ENCODE results near the gene NLK. TPM values are rescaled to one million over a fixed set of nuclear protein-coding genes. Genes with fewer than 3 reads are reported as not detected.

NLK gene
- total and polyA plus RNA-seq, 10 of the 15 experiments (the other 5 are each of a cell fraction or from before 2014, with no cell fraction given) = 5.0 to 22.9 (median 15.0) TPM

DNA sequence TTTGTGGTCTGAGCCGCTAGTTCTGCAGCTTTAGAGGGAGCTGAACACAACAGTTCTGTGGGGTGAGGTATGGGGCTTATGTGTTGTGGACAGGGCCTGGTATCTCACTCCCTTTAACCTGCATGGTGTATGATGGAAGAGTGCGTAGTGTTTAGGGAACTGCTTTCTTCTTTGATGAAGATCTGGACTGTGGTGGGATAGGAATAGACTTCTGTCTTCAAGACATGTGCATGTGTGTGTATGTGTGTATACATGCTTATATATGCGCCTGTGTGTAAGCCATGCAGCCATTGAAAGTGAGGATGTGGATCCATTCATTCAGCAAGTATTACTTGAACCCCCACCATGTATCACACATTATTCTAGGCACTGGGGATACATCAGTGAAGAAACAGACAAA is 161.8 kb downstream of the NLK start (continued):
- TF ChIP-seq, protein P1, sequence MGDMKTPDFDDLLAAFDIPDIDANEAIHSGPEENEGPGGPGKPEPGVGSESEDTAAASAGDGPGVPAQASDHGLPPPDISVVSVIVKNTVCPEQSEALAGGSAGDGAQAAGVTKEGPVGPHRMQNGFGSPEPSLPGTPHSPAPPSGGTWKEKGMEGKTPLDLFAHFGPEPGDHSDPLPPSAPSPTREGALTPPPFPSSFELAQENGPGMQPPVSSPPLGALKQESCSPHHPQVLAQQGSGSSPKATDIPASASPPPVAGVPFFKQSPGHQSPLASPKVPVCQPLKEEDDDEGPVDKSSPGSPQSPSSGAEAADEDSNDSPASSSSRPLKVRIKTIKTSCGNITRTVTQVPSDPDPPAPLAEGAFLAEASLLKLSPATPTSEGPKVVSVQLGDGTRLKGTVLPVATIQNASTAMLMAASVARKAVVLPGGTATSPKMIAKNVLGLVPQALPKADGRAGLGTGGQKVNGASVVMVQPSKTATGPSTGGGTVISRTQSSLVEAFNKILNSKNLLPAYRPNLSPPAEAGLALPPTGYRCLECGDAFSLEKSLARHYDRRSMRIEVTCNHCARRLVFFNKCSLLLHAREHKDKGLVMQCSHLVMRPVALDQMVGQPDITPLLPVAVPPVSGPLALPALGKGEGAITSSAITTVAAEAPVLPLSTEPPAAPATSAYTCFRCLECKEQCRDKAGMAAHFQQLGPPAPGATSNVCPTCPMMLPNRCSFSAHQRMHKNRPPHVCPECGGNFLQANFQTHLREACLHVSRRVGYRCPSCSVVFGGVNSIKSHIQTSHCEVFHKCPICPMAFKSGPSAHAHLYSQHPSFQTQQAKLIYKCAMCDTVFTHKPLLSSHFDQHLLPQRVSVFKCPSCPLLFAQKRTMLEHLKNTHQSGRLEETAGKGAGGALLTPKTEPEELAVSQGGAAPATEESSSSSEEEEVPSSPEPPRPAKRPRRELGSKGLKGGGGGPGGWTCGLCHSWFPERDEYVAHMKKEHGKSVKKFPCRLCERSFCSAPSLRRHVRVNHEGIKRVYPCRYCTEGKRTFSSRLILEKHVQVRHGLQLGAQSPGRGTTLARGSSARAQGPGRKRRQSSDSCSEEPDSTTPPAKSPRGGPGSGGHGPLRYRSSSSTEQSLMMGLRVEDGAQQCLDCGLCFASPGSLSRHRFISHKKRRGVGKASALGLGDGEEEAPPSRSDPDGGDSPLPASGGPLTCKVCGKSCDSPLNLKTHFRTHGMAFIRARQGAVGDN (IDR thresholded peaks at IDR 0.05) = no peak
- TF ChIP-seq, protein P2, sequence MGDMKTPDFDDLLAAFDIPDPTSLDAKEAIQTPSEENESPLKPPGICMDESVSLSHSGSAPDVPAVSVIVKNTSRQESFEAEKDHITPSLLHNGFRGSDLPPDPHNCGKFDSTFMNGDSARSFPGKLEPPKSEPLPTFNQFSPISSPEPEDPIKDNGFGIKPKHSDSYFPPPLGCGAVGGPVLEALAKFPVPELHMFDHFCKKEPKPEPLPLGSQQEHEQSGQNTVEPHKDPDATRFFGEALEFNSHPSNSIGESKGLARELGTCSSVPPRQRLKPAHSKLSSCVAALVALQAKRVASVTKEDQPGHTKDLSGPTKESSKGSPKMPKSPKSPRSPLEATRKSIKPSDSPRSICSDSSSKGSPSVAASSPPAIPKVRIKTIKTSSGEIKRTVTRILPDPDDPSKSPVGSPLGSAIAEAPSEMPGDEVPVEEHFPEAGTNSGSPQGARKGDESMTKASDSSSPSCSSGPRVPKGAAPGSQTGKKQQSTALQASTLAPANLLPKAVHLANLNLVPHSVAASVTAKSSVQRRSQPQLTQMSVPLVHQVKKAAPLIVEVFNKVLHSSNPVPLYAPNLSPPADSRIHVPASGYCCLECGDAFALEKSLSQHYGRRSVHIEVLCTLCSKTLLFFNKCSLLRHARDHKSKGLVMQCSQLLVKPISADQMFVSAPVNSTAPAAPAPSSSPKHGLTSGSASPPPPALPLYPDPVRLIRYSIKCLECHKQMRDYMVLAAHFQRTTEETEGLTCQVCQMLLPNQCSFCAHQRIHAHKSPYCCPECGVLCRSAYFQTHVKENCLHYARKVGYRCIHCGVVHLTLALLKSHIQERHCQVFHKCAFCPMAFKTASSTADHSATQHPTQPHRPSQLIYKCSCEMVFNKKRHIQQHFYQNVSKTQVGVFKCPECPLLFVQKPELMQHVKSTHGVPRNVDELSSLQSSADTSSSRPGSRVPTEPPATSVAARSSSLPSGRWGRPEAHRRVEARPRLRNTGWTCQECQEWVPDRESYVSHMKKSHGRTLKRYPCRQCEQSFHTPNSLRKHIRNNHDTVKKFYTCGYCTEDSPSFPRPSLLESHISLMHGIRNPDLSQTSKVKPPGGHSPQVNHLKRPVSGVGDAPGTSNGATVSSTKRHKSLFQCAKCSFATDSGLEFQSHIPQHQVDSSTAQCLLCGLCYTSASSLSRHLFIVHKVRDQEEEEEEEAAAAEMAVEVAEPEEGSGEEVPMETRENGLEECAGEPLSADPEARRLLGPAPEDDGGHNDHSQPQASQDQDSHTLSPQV (IDR thresholded peaks at IDR 0.05) = no peak

DNA sequence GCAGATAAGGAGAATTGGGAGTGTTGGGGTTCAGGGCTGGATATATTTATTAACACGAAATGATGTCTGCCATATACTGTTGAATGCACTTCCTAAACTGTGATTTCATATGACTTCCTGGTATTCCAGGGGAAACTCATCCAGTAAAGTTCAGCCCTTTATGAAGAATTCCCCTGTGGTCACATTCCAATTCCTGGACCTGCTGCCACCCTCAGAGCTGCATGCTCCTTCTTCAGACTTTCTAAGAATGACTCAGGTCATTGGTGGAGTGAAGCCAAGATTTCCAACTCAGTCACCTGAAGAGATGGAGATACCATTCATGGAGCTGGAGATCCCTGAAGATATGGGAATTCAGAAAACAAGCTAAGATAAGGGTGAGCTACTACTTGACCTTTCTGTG is 162.3 kb downstream of the NLK start:
- H3K79me2 ChIP-seq (ENCODE audit: control insufficient read depth, insufficient read depth, low read length) = no peaks in the 10 kb centered on the region
- ATAC-seq (no peak), DNase-seq (ENCODE audit: low read depth, low spot score) (no peak), FAIRE-seq (no peak)
- H3K9ac ChIP-seq (ENCODE audit: control insufficient read depth, insufficient read depth, low read length) = no peak overlapping the region
- ChIA-PET POLR2A (no interaction called here), CTCF (interaction anchor here (0.9 to 1.3 kb wide), 2 partner anchors 29 to 324 kb away, joined by 3 read pairs; no protein-coding TSS in a partner anchor), RAD21 (ENCODE audit: unreplicated experiment) (no interaction called here), SMC1A (ENCODE audit: uncharacterized antibody, unreplicated experiment) (interaction anchor here (0.6 kb wide), 1 partner anchor 73 kb away, joined by 3 read pairs; no protein-coding TSS in a partner anchor)
- TF ChIP-seq KLF5 (IDR thresholded peaks at IDR 0.05; ENCODE audit: partially characterized antibody) = no peak
- TF ChIP-seq EZH2 (IDR thresholded peaks at IDR 0.05; ENCODE audit: borderline replicate concordance, control insufficient read depth, low read depth, low read length) = no peak
- no peak for TF ChIP-seq YBX1 (IDR thresholded peaks at IDR 0.05)
- TF ChIP-seq DPF2 (IDR thresholded peaks at IDR 0.05) = no peak
- TF ChIP-seq ZNF24 (IDR thresholded peaks at IDR 0.05) = no peak
- 29% methylated on average over 1 of the region's 1 CpG for WGBS (ENCODE audit: insufficient coverage, insufficient replicate concordance, low lambda C conversion rate, missing lambda C conversion rate)
- H3K9me3 ChIP-seq (replicated peaks; ENCODE audit: control insufficient read depth, insufficient read depth, low read length) = no peaks in the 10 kb centered on the region
- BruUV-seq (replicated peaks) = no TSS peak
- no peak overlapping the region for H3K4me2 ChIP-seq (ENCODE audit: control insufficient read depth, insufficient read depth)
- H3K27ac ChIP-seq (ENCODE audit: control insufficient read depth, insufficient read depth) = no peak overlapping the region
- no peak overlapping the region for H3K4me3 ChIP-seq
- no peaks in the 10 kb centered on the region for H3K27me3 ChIP-seq (replicated peaks in 1 of 2; ENCODE audit: control insufficient read depth in 2 of 2, insufficient read depth in 2 of 2, low read length in 1 of 2)
- in situ Hi-C loops (cut with MboI) = no loop called here
- H4K20me1 ChIP-seq (ENCODE audit: control insufficient read depth, insufficient read depth) = no peaks in the 10 kb centered on the region
- intact Hi-C loops (cut with micrococcal nuclease; ENCODE audit: unreplicated experiment) = no loop called here
- no peak overlapping the region for H2AFZ ChIP-seq (ENCODE audit: control insufficient read depth, low read depth, low read length)
- no peaks in the 10 kb centered on the region for H3K36me3 ChIP-seq (ENCODE audit: control insufficient read depth in 2 of 2, insufficient read depth in 2 of 2, low read length in 1 of 2)
- H3K4me1 ChIP-seq (ENCODE audit: control insufficient read depth, insufficient read depth, low read length) = no peaks in the 10 kb centered on the region

All from GM12878 (cell line).